ENCODE data around the gene SLC6A8. TPM values are rescaled to one million over a fixed set of nuclear protein-coding genes. Genes with fewer than 3 reads are reported as not detected.
"Not testable (repeated sequence)": the region's sequence is repeated elsewhere in the genome, so short reads cannot be mapped to it uniquely, and the experiment has no call there.

Gene SLC6A8
- total RNA-seq, 1 donor from 2014 or later, result 2.2 TPM

DNA sequence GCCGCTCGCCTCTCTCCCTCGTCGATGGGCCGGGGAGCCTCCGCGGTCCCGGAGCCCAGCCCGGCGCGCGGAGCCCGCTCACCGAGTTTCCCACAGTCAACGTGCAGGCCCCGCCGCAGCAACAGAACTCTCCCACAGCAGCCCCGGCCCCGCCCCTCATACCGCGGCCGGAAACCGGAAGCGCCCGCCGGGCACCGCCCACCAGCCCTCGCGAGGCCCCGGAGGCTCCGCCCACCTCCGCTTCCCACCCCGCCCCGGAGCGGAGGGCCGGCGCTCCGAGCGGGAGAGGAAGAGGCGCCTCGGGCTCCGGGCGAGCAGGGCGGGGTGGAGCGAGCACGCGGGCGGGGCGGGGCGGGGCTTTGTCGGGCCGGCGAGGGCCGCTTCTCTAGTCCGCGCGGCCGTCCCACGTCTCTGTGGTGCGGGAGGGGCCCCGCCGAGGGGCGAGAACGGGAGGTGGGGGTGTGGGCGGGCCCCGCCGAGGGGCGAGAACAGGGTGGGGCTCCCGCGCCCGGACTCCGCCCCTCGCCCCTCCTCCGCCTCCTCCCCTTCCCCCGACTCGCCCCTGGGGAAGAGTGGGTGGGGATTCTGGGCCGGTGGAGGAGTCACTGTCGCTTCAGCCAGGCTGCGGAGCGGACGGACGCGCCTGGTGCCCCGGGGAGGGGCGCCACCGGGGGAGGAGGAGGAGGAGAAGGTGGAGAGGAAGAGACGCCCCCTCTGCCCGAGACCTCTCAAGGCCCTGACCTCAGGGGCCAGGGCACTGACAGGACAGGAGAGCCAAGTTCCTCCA is 36.7 kb downstream of the SLC6A8 start, which contains the start of the genes ABCD1 and BCAP31:
TSS of gene ABCD1 (plus strand) at position 605 of the 787 bp plus-strand sequence. CDS start 411 bp downstream, outside the sequence.
TSS of gene BCAP31 (minus strand) at position 136 of the 787 bp plus-strand sequence. CDS start 1,143 bp downstream, outside the sequence.
- Mint-ChIP-seq H3K27me3 (ENCODE audit: low read depth) (no peaks in the 10 kb centered on the region), H3K27ac (peak within 1 kb of the TSS; percentile 79), H3K9me3 (no peaks in the 10 kb centered on the region), H3K4me3 (ENCODE audit: low read depth) (peak within 1 kb of the TSS; percentile 89), H3K4me1 (ENCODE audit: low read depth) (peaks cover 16% of the 10 kb centered on the region), H3K36me3 (ENCODE audit: low read depth) (peaks cover 22% of the 10 kb centered on the region)
- peak; percentile 85 for DNase-seq (ENCODE audit: low spot score)
- intact Hi-C loops (cut with micrococcal nuclease), result loop anchor here (1.0 kb wide), 2 partner anchors 70 to 247 kb away; partner anchors contain the start of genes HCFC1, IDH3G and SSR4

DNA sequence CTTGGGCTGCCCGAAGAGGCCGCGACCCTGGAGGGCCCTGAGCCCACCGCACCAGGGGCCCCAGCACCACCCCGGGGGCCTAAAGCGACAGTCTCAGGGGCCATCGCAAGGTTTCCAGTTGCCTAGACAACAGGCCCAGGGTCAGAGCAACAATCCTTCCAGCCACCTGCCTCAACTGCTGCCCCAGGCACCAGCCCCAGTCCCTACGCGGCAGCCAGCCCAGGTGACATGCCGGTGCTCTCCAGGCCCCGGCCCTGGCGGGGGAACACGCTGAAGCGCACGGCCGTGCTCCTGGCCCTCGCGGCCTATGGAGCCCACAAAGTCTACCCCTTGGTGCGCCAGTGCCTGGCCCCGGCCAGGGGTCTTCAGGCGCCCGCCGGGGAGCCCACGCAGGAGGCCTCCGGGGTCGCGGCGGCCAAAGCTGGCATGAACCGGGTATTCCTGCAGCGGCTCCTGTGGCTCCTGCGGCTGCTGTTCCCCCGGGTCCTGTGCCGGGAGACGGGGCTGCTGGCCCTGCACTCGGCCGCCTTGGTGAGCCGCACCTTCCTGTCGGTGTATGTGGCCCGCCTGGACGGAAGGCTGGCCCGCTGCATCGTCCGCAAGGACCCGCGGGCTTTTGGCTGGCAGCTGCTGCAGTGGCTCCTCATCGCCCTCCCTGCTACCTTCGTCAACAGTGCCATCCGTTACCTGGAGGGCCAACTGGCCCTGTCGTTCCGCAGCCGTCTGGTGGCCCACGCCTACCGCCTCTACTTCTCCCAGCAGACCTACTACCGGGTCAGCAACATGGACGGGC is 37.5 kb downstream of the SLC6A8 start:
- Mint-ChIP-seq H3K4me3 (ENCODE audit: low read depth) (peak overlapping the region; percentile 42), H3K4me1 (ENCODE audit: low read depth) (peaks cover 16% of the 10 kb centered on the region), H3K27me3 (ENCODE audit: low read depth) (no peaks in the 10 kb centered on the region), H3K36me3 (ENCODE audit: low read depth) (peaks cover 19% of the 10 kb centered on the region), H3K27ac (no peak overlapping the region), H3K9me3 (no peaks in the 10 kb centered on the region)
- intact Hi-C loops (cut with micrococcal nuclease), result no loop called here
- no peak for DNase-seq (ENCODE audit: low spot score)

DNA sequence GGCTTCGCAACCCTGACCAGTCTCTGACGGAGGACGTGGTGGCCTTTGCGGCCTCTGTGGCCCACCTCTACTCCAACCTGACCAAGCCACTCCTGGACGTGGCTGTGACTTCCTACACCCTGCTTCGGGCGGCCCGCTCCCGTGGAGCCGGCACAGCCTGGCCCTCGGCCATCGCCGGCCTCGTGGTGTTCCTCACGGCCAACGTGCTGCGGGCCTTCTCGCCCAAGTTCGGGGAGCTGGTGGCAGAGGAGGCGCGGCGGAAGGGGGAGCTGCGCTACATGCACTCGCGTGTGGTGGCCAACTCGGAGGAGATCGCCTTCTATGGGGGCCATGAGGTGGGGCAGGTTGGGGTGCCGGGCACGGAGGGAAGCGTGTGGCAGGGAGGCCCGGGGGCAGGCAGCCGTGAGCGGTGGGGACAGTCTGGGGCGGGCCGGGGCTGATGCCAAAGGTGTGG is 38.1 kb downstream of the SLC6A8 start:
- Mint-ChIP-seq H3K9me3 (no peaks in the 10 kb centered on the region), H3K27ac (no peak overlapping the region), H3K4me3 (ENCODE audit: low read depth) (peak overlapping the region; percentile 42), H3K36me3 (ENCODE audit: low read depth) (peaks cover 18% of the 10 kb centered on the region), H3K4me1 (ENCODE audit: low read depth) (peaks cover 18% of the 10 kb centered on the region), H3K27me3 (ENCODE audit: low read depth) (no peaks in the 10 kb centered on the region)
- intact Hi-C loops (cut with micrococcal nuclease), result no loop called here
- DNase-seq (ENCODE audit: low spot score), result no peak

DNA sequence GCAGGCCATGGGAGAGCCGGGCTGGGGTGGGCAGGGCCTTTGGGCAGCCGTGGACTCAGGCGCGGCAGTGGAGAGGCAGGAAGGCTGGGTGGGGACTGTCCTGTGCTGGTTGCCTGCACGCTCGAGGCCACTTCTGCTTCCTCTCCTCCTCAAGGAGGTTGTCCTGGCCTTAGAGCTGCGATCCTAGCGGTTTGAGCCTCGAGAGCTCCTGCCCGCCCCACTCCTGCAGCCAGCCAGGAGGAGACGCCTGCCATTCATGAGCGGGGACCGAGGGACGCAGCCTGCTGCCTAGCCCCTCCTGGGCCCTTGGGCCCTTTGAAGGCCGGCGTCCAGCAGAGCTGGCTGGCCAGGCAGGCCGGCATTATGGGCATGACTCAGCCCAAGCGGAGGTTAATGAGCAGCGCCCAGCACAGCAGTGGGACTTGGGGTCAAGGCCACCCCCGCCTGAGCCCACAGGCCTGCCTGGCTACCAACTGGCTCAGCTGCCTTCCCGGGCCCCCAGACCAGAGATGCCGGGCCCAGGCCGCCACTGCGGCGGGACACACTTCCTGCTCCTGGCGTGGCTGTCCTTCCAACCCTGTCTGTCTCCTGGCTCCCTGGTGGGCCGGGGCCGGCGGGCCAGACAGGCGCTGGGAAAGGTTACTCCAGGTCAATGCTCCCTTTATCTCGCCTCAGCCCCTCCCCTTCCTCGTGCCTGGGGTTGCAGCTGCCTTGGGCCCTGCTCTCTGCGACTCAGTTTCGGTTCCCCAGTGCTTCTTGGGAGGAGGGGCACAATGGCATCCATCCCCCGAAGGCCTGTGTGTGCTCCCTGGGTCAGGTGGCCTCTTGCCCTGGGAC is 38.8 kb downstream of the SLC6A8 start:
- peaks cover 2% of the 10 kb centered on the region for H3K9me3 Mint-ChIP-seq
- peaks cover 23% of the 10 kb centered on the region for H3K4me1 Mint-ChIP-seq (ENCODE audit: low read depth)
- H3K36me3 Mint-ChIP-seq (ENCODE audit: low read depth), result peaks cover 23% of the 10 kb centered on the region
- H3K27ac Mint-ChIP-seq, result peak overlapping the region; percentile 42
- H3K27me3 Mint-ChIP-seq (ENCODE audit: low read depth), result no peaks in the 10 kb centered on the region
- intact Hi-C loops (cut with micrococcal nuclease), result no loop called here
- peak; percentile 36 for DNase-seq (ENCODE audit: low spot score)
- H3K4me3 Mint-ChIP-seq (ENCODE audit: low read depth), result peak overlapping the region; percentile 42

DNA sequence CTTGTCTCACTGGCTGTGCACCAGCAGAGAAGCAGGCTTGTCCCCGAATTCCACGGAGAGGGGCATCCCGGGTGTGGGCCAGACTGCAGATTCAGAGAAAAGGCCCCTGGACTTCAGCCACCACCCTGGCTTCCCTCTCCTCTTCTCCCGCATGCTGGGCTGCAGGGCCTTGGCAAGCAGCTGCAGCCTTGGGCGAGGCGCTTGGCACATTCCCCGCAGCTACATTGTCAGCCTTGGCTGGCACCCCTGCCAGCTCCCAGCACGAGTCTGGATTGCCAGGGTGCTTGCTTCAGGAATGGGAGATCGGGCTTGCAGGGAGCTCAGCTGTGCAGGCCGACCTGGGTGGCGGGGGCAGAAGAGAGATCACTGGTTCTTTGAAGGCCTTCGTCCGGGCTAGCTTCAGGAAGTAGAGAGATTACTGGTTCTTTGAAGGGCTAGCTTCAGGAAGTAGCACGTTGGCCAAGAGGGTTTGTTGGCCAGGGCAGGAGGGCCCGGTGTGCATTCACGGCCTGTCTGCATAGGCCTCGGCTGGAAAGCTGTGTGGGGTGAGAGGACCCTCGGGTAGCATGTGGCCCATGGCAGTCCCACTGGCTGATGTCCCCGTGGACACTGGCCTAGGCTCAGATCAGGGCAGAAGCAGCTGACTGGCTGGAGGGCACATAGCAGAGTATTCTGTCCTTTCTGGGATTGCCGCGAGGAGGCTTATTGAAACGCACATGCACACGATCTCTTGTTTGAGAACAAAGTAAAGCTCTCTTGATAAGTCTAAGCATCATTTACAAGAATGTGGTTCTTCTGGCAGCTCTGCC is 39.6 kb downstream of the SLC6A8 start:
- H3K9me3 Mint-ChIP-seq, result peaks cover 7% of the 10 kb centered on the region

DNA sequence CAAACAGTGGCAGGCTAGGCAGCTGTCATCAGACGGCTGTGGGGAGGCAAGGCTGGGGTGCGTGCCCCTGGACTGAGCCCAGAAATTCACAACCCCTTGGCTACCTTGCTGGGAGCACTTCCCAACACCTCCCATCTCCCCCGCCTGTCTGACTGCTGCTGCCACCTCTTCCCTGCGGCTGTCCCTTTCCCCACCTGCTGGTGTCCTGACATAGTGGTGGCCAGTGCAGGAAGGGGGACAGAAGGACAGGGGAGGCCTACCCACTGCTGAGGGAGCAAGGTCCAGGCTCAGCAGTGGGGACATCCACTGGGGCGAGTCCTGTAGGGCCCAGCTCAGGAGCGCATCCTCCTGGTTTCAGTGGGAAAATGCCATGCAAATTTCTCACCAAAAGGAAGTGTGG is 40.4 kb downstream of the SLC6A8 start:
- Mint-ChIP-seq H3K27me3 (ENCODE audit: low read depth) (no peaks in the 10 kb centered on the region), H3K4me1 (ENCODE audit: low read depth) (peaks cover 19% of the 10 kb centered on the region), H3K9me3 (peaks cover 7% of the 10 kb centered on the region), H3K27ac (no peak overlapping the region), H3K36me3 (ENCODE audit: low read depth) (peaks cover 17% of the 10 kb centered on the region), H3K4me3 (ENCODE audit: low read depth) (no peak overlapping the region)
- intact Hi-C loops (cut with micrococcal nuclease), result no loop called here
- DNase-seq (ENCODE audit: low spot score), result no peak

More for the DNA sequence above, 39.6 kb downstream of the SLC6A8 start:
- Mint-ChIP-seq H3K4me3 (ENCODE audit: low read depth) (peak overlapping the region; percentile 39), H3K4me1 (ENCODE audit: low read depth) (peaks cover 23% of the 10 kb centered on the region), H3K27me3 (ENCODE audit: low read depth) (no peaks in the 10 kb centered on the region), H3K36me3 (ENCODE audit: low read depth) (peaks cover 23% of the 10 kb centered on the region), H3K27ac (no peak overlapping the region)
- intact Hi-C loops (cut with micrococcal nuclease), result no loop called here
- DNase-seq (ENCODE audit: low spot score), result no peak

DNA sequence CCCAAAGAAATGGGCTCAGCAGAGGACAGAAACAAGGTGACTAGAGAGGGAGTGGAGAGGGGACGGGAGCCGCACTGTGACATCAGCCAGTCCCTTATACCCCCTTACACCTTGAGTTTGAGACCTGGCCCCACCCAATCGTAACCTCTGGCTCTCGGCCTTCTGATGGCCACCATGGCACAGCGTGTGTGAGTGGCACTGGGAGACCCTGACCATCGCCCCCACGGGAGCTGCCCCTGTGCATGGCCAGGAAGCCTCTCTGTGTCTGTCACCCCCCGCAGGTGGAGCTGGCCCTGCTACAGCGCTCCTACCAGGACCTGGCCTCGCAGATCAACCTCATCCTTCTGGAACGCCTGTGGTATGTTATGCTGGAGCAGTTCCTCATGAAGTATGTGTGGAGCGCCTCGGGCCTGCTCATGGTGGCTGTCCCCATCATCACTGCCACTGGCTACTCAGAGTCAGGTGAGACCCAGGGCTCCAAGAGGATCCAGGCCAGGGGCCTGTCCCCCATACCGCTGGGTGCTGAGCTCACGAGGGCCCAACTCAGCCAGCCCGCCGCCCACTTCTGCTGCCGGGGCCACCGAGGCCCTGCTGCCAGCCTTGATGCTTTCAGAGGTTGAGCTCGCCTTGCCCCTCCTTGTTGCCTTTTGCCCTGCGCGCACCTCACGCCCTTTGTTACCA is 41.4 kb downstream of the SLC6A8 start:
- intact Hi-C loops (cut with micrococcal nuclease), result no loop called here
- no peak overlapping the region for H3K4me3 Mint-ChIP-seq (ENCODE audit: low read depth)
- peaks cover 19% of the 10 kb centered on the region for H3K4me1 Mint-ChIP-seq (ENCODE audit: low read depth)
- no peaks in the 10 kb centered on the region for H3K27me3 Mint-ChIP-seq (ENCODE audit: low read depth)
- no peak for DNase-seq (ENCODE audit: low spot score)
- H3K27ac Mint-ChIP-seq, result no peak overlapping the region
- peaks cover 19% of the 10 kb centered on the region for H3K36me3 Mint-ChIP-seq (ENCODE audit: low read depth)
- peaks cover 7% of the 10 kb centered on the region for H3K9me3 Mint-ChIP-seq

DNA sequence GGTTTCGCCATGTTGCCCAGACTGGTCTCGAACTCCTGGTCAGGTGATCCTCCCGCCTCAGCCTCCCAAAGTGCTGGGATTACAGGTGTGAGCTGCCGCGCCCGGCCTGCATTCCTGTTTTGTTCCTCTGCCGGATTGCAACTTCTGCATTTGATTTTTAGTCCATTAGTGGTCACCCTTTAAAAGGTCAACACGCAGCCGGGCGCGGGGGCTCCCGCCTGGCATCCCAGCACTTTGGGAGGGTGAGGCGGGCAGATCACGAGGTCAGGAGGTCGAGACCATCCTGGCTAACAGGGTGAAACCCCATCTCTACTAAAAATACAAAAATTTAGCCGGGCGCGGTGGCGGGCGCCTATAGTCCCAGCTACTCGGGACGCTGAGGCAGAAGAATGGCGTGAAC is 42.4 kb downstream of the SLC6A8 start:
- H3K9me3 Mint-ChIP-seq, result peaks cover 11% of the 10 kb centered on the region
- intact Hi-C loops (cut with micrococcal nuclease); H3K4me3 Mint-ChIP-seq (ENCODE audit: low read depth); H3K27me3 Mint-ChIP-seq (ENCODE audit: low read depth); DNase-seq (ENCODE audit: low spot score); H3K27ac Mint-ChIP-seq: not testable (repeated sequence)
- peaks cover 24% of the 10 kb centered on the region for H3K36me3 Mint-ChIP-seq (ENCODE audit: low read depth)
- peaks cover 22% of the 10 kb centered on the region for H3K4me1 Mint-ChIP-seq (ENCODE audit: low read depth)

DNA sequence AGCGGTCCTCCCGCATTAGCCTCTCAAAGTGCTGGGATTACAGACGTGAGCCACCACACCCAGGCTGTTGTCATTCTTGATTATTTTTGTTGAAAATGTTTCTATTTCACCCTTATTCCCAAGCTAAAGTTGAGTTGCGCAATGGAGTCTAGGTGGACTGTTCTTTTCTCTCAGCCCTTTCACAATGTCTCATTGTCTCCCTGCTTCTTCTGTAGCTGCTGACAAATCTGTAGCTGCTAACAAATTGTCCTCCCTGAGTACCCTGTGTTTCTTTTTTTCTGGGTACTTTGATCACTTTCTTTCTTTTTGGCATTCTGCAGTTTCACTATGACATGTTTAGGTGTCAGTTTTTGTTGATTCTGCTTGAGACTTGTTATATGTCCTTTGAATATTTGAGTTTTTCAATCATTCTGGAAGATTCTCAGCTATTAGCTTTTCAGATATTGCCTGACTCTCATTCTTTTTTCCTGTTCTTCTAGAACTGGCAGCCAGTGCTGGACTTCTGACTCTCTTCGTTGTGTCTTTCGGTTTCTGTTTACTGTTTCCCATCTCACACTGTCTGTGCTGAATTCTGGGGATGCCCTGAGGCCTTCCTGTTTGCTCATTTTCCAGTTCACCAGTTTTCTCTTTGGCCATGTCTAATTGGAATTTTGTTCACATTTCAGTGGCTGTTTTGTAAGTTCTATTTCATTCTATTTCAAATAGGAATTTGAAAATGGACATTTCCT is 43.6 kb downstream of the SLC6A8 start:
- intact Hi-C loops (cut with micrococcal nuclease), result no loop called here
- no peak for DNase-seq (ENCODE audit: low spot score)
- Mint-ChIP-seq H3K4me3 (ENCODE audit: low read depth) (no peak overlapping the region), H3K27me3 (ENCODE audit: low read depth) (no peaks in the 10 kb centered on the region), H3K27ac (peak overlapping the region; percentile 67), H3K4me1 (ENCODE audit: low read depth) (peaks cover 28% of the 10 kb centered on the region), H3K9me3 (peaks cover 11% of the 10 kb centered on the region), H3K36me3 (ENCODE audit: low read depth) (peaks cover 30% of the 10 kb centered on the region)

DNA sequence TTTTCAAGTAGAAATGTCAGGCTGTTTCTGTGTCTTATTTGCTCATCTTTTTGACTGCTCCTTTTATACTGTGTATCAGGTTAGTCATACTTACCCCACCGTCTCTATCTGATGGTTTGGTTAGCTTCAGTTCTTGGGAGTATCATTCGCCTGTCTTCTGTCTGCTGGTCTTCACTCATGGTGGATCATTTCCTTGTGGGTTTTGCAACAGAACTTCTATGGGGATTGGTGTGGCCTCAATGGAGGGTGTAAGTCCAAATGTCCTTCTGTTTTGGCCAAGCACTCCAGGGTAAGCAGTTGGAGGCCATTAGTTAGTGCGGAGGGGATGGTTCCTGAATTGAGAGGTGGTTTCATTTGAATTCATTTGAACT is 44.1 kb downstream of the SLC6A8 start:
- no peak for DNase-seq (ENCODE audit: low spot score)
- H3K36me3 Mint-ChIP-seq (ENCODE audit: low read depth), result peaks cover 30% of the 10 kb centered on the region
- H3K4me1 Mint-ChIP-seq (ENCODE audit: low read depth), result peaks cover 27% of the 10 kb centered on the region
- H3K9me3 Mint-ChIP-seq, result peaks cover 11% of the 10 kb centered on the region
- no peaks in the 10 kb centered on the region for H3K27me3 Mint-ChIP-seq (ENCODE audit: low read depth)
- no peak overlapping the region for H3K4me3 Mint-ChIP-seq (ENCODE audit: low read depth)
- peak overlapping the region; percentile 67 for H3K27ac Mint-ChIP-seq
- intact Hi-C loops (cut with micrococcal nuclease), result no loop called here

DNA sequence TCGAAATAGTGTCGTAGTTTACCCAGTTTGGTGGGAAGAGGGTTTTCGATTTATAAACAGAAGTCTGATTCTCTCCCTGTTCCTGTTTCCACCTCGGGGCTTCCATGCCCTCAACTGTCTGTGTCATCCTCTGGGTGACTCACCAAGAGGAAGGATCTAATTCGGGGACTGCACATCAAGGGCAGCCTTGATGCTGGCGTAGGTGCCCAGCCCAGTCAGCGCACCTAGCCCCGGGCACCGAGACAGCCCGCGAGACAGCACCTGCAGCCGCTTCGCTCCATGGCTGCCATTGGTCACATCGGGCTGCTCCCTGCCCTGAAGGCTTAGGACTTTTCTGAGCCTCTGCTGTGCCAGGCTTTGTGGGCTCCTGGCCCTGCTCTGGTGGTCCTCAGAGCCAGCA is 44.7 kb downstream of the SLC6A8 start:
- Mint-ChIP-seq H3K4me3 (ENCODE audit: low read depth) (no peak overlapping the region), H3K4me1 (ENCODE audit: low read depth) (peaks cover 24% of the 10 kb centered on the region), H3K27ac (no peak overlapping the region), H3K27me3 (ENCODE audit: low read depth) (no peaks in the 10 kb centered on the region), H3K9me3 (peaks cover 11% of the 10 kb centered on the region), H3K36me3 (ENCODE audit: low read depth) (peaks cover 30% of the 10 kb centered on the region)
- intact Hi-C loops (cut with micrococcal nuclease), result no loop called here
- DNase-seq (ENCODE audit: low spot score), result no peak

Measured in activated T-helper 2 cell treated with anti-CD3 and anti-CD28 coated beads, Interferon-gamma antibody, Interleukin-2, Interleukin-4, amounts not matched to agents 10 μg/mL and 5 μg/mL and 100 μg/mL, durations not matched to agents 14 hours and 24 hours and 36 hours (primary cell).